ENCODE data around the gene APOBEC4. TPM values are rescaled to one million over a fixed set of nuclear protein-coding genes. Genes with fewer than 3 reads are reported as not detected.

The APOBEC4 gene
- total and polyA plus RNA-seq, 2 of the 13 experiments (the other 11 are each of a cell fraction or from before 2014, with no cell fraction given) = not detected

- TF ChIP-seq HMGXB4 (CRISPR knock-in tag; IDR thresholded peaks at IDR 0.05; ENCODE audit: borderline replicate concordance in 1 of 2, low read depth in 1 of 2) (peak; percentile 53 to 89; a peak in 3 of 4 replicates), ZBTB20 (CRISPR knock-in tag; IDR thresholded peaks at IDR 0.05; ENCODE audit: borderline replicate concordance, low read depth) (0 out of 2 replicates have a peak, but pooled peaks have one; percentile 59), ZFP41 (CRISPR knock-in tag; IDR thresholded peaks at IDR 0.05; ENCODE audit: borderline replicate concordance) (peak; percentile 85; the same call in 1 of the 2 replicates), KLF16 (CRISPR knock-in tag; IDR thresholded peaks at IDR 0.05) (peak in 1 of 2 experiments; percentile 45; a peak in 1 of 4 replicates), U2AF2 (IDR thresholded peaks at IDR 0.05; ENCODE audit: low read depth, low read length) (no peak), SIN3B (IDR thresholded peaks at IDR 0.05; ENCODE audit: low read length) (no peak), ZNF329 (CRISPR knock-in tag; IDR thresholded peaks at IDR 0.05; ENCODE audit: low read depth) (peak; percentile 65; the same call in 1 of the 2 replicates), HMG20B (CRISPR knock-in tag; conservative IDR thresholded peaks at IDR 0.05) (no peak)
These were observed 17.3 kb downstream of the APOBEC4 start, which contains the start of gene ARPC5 (continued) for GRCh38 chr1:183635606-183636333.

- in situ Hi-C loops (cut with HindIII; ENCODE audit: extremely low pct_ligation_motif_present, low pct_unique_long_range_greater_than_20kb) (no loop called here), intact Hi-C loops (cut with micrococcal nuclease; ENCODE audit: unreplicated experiment) (loop anchor here (5.0 to 10.0 kb wide), 4 partner anchors 50 to 282 kb away; partner anchors contain the start of gene SMG7)
- Histone ChIP-seq H3K27me3 (ENCODE audit: control insufficient read depth in 1 of 2, insufficient read depth in 2 of 2, low read length in 2 of 2) (no peaks in the 10 kb centered on the region), H3K9me3 (ENCODE audit: low read length) (no peaks in the 10 kb centered on the region), H3K27ac (ENCODE audit: extremely low read length, insufficient read depth, low read length) (peak overlapping the region; percentile 84), H3K9ac (ENCODE audit: insufficient read depth, low read depth, low read length) (peak overlapping the region; percentile 91), H3K4me2 (ENCODE audit: low read depth, low read length) (peak overlapping the region; percentile 70), H2AFZ (ENCODE audit: low read length) (no peak overlapping the region), H3K4me3 (replicated peaks in 1 of 3; ENCODE audit: insufficient read depth in 1 of 3, low read depth in 2 of 3, low read length in 3 of 3) (peak overlapping the region; percentile 89 to 97 (median 91)), H3K36me3 (replicated peaks in 1 of 2; ENCODE audit: control insufficient read depth in 1 of 2, insufficient read depth in 2 of 2, low read length in 2 of 2) (peaks cover 3 to 6% of the 10 kb centered on the region in 2 experiments; a peak in 4 of 5 replicates), H4K20me1 (ENCODE audit: insufficient read depth, low read length) (peaks cover 2% of the 10 kb centered on the region; the same call in 1 of the 2 replicates), H3K4me1 (ENCODE audit: insufficient read depth, low read length) (peaks cover 69% of the 10 kb centered on the region), H3K79me2 (ENCODE audit: insufficient read depth, low read length) (peaks cover 43% of the 10 kb centered on the region)
- peak; percentile 48 for ATAC-seq
- POLR2A ChIA-PET = interaction anchor here (0.6 kb wide), 1 partner anchor 164 kb away, joined by 5 read pairs; no protein-coding TSS in a partner anchor
- WGBS (ENCODE audit: low lambda C conversion rate) = 0% methylated on average over 18 of the region's 42 CpGs
- no peak for DNase-seq (ENCODE audit: low spot score)
- CTCF ChIA-PET (ENCODE audit: low intra/inter-chr PET ratio, low total read pairs) = no interaction called here
- BruUV-seq (replicated peaks) = no TSS peak
- FAIRE-seq = no peak
- TF ChIP-seq EED (CRISPR knock-in tag; IDR thresholded peaks at IDR 0.05) (peak; percentile 84; the same call in 1 of the 2 replicates), ZNF580 (CRISPR knock-in tag; IDR thresholded peaks at IDR 0.05; ENCODE audit: borderline replicate concordance, low read depth) (0 out of 2 replicates have a peak, but pooled peaks have one; percentile 48), SIN3A (IDR thresholded peaks at IDR 0.05; ENCODE audit: borderline replicate concordance, low read depth, low read length) (peak; percentile 30; the same call in 1 of the 2 replicates), RBM39 (IDR thresholded peaks at IDR 0.05; ENCODE audit: low read depth, low read length, poor library complexity, severe bottlenecking) (no peak), ZNF629 (CRISPR knock-in tag; conservative IDR thresholded peaks at IDR 0.05) (0 out of 2 replicates have a peak, but pooled peaks have one; percentile 10), ZNF720 (CRISPR knock-in tag; IDR thresholded peaks at IDR 0.05) (no peak), HBP1 (CRISPR knock-in tag; IDR thresholded peaks at IDR 0.05; ENCODE audit: low read depth) (no peak), KAT2B (IDR thresholded peaks at IDR 0.05; ENCODE audit: borderline replicate concordance, low read depth, low read length) (no peak), MLLT10 (CRISPR knock-in tag; IDR thresholded peaks at IDR 0.05) (no peak), ZNF430 (CRISPR knock-in tag; IDR thresholded peaks at IDR 0.05) (peak; percentile 56)
These were observed 18.0 kb downstream of the APOBEC4 start for GRCh38 chr1:183635099-183635605.
